Activated naive CD8-positive, alpha-beta T cell treated with anti-CD3 and anti-CD28 coated beads, Interleukin-2, amount 10 ng/mL, durations not matched to agents 7 days and 5 days (primary cell): ENCODE data around the gene ARPC5L. TPM values are rescaled to one million over a fixed set of nuclear protein-coding genes. Genes with fewer than 3 reads are reported as not detected.
"Not testable (repeated sequence)": the region's sequence is repeated elsewhere in the genome, so short reads cannot be mapped to it uniquely, and the experiment has no call there.

Experiments used
- ATAC-seq: fragments of 150-1000 bp; cut with Tn5 transposase; one replicate; pipeline ENCODE4 v1.10.0; 2021; ENCODE audit warnings: low read depth, moderate library complexity
- POLR2A ChIA-PET: fragments of 350-600 bp; sonication (Branson Sonifier 250); formaldehyde crosslinking; loops from one replicate; lab custom pipeline; 2021; ENCODE audit warnings: antibody characterized with exemption; lab: Charles Lee
- DNase-seq: peaks from one replicate; pipeline ENCODE4 v3.0.0; 2021
- H3K27ac Mint-ChIP-seq: one replicate; pipeline ENCODE4 v1.8.0; 2022; ENCODE audit warnings: mild to moderate bottlenecking, mixed read lengths
- H3K27me3 Mint-ChIP-seq: one replicate; pipeline ENCODE4 v1.8.0; 2022; ENCODE audit warnings: mild to moderate bottlenecking, moderate library complexity, mixed read lengths
- H3K36me3 Mint-ChIP-seq: one replicate; pipeline ENCODE4 v1.8.0; 2021; ENCODE audit warnings: mild to moderate bottlenecking, mixed read lengths
- H3K4me1 Mint-ChIP-seq: one replicate; pipeline ENCODE4 v1.8.0; 2021; ENCODE audit warnings: mixed read lengths
- H3K4me3 Mint-ChIP-seq: one replicate; pipeline ENCODE4 v1.8.0; 2022; ENCODE audit warnings: mild to moderate bottlenecking, moderate library complexity, mixed read lengths
- H3K9me3 Mint-ChIP-seq: one replicate; pipeline ENCODE4 v1.8.0; 2021; ENCODE audit warnings: mixed read lengths
- total RNA-seq, 2 experiments: library from RNA; stranded (reverse); gene quantifications; one replicate each; pipeline ENCODE4 v1.2.3, GENCODE V29; 2021

Gene ARPC5L
- total RNA-seq, 2 experiments from 2014 or later, result 68.2 to 70.2 TPM

GRCh38 chr9:124831642-124832364 is 30.1 kb upstream of the ARPC5L start:
- Mint-ChIP-seq H3K36me3 (no peaks in the 10 kb centered on the region), H3K4me1 (no peaks in the 10 kb centered on the region), H3K27ac (no peak overlapping the region), H3K27me3 (peaks cover 5% of the 10 kb centered on the region), H3K4me3 (no peak overlapping the region), H3K9me3 (no peaks in the 10 kb centered on the region)
- POLR2A ChIA-PET, result no interaction called here
- ATAC-seq (no peak), DNase-seq (no peak)

GRCh38 chr9:124834591-124834990 is 27.3 kb upstream of the ARPC5L start:
- no peaks in the 10 kb centered on the region for H3K36me3 Mint-ChIP-seq
- POLR2A ChIA-PET, result no interaction called here
- H3K4me3 Mint-ChIP-seq, result no peak overlapping the region
- H3K27me3 Mint-ChIP-seq, result peaks cover 17% of the 10 kb centered on the region
- ATAC-seq (no peak), DNase-seq (no peak)
- H3K9me3 Mint-ChIP-seq, result no peaks in the 10 kb centered on the region
- no peak overlapping the region for H3K27ac Mint-ChIP-seq
- H3K4me1 Mint-ChIP-seq, result no peaks in the 10 kb centered on the region

DNA sequence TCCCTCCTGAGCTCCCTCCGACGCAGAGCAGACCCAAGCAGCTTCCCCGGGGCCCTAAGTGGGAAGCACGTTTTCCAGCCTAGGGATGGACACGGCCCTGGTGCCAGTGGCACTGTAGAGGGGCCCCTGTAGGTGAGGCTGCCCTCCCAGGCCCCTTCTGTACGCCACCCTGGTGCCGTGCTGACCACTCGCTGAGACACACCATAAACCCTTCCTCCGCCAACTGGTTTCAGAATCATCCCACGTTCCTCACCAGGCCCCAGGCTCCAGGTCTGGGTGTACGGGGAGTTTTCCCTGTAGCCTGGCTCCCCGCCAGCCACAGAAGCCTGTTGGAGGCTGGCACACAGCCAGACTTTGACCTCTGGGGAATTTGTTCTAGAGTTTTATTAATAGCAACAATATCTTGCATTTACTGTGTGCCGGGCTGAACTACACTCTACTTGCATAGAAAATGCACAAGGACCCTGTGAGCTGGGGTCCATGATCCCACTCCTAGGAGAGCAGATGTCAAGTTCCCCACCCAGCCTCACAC is 26.8 kb upstream of the ARPC5L start:
- H3K27me3 Mint-ChIP-seq, result peaks cover 16% of the 10 kb centered on the region
- ATAC-seq (no peak), DNase-seq (no peak)
- POLR2A ChIA-PET, result no interaction called here
- no peak overlapping the region for H3K27ac Mint-ChIP-seq
- H3K4me1 Mint-ChIP-seq, result no peaks in the 10 kb centered on the region
- no peaks in the 10 kb centered on the region for H3K36me3 Mint-ChIP-seq
- H3K4me3 Mint-ChIP-seq, result no peak overlapping the region
- no peaks in the 10 kb centered on the region for H3K9me3 Mint-ChIP-seq

DNA sequence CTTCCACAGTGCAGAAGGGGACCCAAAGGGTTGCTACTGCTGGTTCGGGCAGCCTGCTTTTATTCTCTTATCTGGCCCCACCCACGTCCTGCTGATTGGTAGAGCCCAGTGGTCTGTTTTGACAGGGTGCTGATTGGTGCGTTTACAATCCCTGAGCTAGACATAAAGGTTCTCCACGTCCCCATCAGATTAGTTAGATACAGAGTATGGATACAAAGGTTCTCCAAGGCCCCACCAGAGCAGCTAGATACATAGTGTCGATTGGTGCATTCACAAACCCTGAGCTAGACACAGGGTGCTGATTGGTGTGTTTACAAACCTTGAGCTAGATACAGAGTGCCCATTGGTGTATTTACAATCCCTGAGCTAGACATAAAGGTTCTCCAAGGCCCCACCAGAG is 23.8 kb upstream of the ARPC5L start:
- POLR2A ChIA-PET, H3K4me1 Mint-ChIP-seq, H3K4me3 Mint-ChIP-seq, H3K9me3 Mint-ChIP-seq, H3K36me3 Mint-ChIP-seq, H3K27ac Mint-ChIP-seq, ATAC-seq, DNase-seq: not testable (repeated sequence)
- H3K27me3 Mint-ChIP-seq, result peaks cover 16% of the 10 kb centered on the region

DNA sequence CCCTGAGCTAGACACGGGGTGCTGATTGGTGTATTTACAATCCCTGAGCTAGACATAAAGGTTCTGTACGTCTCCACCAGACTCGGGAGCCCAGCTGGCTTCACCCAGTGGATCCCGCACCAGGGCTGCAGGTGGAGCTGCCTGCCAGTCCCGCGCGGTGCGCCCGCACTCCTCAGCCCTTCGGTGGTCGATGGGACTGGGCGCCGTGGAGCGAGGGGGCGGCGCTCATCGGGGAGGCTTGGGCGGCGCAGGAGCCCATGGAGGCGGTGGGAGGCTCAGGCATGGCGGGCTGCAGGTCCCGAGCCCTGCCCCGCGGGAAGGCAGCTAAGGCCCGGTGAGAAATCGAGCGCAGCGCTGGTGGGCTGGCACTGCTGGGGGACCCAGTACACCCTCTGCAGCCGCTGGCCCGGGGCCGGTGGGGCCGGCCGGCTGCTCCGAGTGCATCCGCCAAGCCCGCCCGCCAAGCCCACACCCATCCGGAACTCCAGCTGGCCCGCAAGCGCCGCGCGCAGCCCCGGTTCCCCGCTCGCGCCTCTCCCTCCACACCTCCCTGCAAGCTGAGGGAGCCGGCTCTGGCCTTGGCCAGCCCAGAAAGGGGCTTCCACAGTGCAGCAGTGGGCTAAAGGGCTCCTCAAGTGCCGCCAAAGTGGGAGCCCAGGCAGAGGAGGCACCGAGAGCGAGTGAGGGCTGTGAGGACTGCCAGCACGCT is 23.2 kb upstream of the ARPC5L start:
- H3K4me1 Mint-ChIP-seq, H3K27ac Mint-ChIP-seq, H3K36me3 Mint-ChIP-seq, DNase-seq, POLR2A ChIA-PET, H3K4me3 Mint-ChIP-seq, ATAC-seq, H3K9me3 Mint-ChIP-seq: not testable (repeated sequence)
- peaks cover 16% of the 10 kb centered on the region for H3K27me3 Mint-ChIP-seq

GRCh38 chr9:124839612-124840299 is 22.2 kb upstream of the ARPC5L start:
- H3K4me3 Mint-ChIP-seq, result no peak overlapping the region
- DNase-seq, result no peak
- no peaks in the 10 kb centered on the region for H3K36me3 Mint-ChIP-seq
- POLR2A ChIA-PET, result interaction anchor here (1.3 kb wide), 1 partner anchor 65 kb away, joined by 4 read pairs; no protein-coding TSS in a partner anchor
- H3K27ac Mint-ChIP-seq, result no peak overlapping the region
- ATAC-seq, result no peak
- H3K9me3 Mint-ChIP-seq, result no peaks in the 10 kb centered on the region
- peaks cover 16% of the 10 kb centered on the region for H3K27me3 Mint-ChIP-seq
- H3K4me1 Mint-ChIP-seq, result no peaks in the 10 kb centered on the region

DNA sequence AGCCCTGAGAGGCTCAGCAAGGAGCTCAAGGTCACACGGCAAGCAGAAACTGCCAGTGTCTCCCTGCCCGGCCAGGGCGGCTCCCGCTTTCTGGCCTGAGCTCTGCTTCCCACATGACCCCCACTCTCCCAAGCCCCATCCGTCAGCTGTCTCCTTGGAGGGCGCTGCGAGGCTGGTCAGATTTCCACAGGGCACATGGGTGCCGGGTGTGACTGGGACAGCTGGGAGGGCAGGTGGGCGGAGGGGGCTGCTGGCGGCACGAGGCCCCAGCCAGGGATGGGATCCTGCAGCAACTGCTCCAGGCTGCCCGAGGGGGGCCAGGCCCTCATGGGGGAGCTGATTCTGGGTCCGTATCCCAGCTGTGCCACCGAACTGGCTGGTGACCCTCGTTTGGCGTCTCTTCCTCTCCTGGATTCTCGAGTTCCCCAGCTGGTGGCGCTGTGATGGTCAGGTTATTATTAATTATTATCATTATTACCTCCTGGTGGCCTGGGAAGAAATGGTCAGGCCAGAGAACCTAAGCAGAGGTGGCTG is 21.6 kb upstream of the ARPC5L start:
- H3K36me3 Mint-ChIP-seq, result no peaks in the 10 kb centered on the region
- DNase-seq (no peak), ATAC-seq (no peak)
- no peaks in the 10 kb centered on the region for H3K4me1 Mint-ChIP-seq
- no peak overlapping the region for H3K4me3 Mint-ChIP-seq
- no peaks in the 10 kb centered on the region for H3K9me3 Mint-ChIP-seq
- no peak overlapping the region for H3K27ac Mint-ChIP-seq
- POLR2A ChIA-PET, result interaction anchor here (1.3 kb wide), 1 partner anchor 66 kb away, joined by 4 read pairs; no protein-coding TSS in a partner anchor
- H3K27me3 Mint-ChIP-seq, result peaks cover 16% of the 10 kb centered on the region

DNA sequence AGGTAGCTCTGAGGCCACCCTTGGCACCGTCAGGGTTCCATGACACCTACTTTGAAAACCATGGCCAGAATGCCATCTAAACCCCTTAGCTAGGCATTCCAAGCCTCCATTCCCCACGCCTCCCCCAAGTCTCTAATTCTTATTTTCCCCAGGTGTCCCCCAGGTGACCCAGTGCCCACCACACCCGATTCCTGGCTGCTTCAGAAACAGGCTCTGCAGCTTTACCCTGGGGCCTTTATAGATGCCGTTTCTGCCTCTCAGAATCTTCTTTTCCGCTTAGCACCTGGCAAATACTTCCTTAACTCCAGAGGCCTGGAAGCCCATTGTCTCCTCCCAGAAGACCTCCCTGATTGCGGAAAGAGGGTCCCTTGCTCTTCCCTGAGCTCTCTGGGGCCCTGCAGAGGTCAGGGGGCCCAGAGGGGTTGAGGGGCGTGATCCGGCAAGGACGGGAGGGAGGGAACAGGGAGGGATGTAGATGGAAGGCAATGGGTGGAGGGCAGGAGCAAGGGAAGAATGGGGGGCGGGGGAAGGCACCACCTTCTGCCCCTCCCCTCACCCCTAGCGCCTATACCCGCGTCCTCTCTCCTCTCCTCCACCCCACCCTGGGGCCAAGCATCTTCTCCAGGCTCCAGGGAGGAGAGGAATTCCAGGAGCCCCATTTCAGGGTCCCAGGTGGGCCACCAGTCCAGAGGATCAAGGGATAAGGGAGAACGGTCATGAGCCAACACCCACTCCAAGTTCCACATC is 20.7 kb upstream of the ARPC5L start:
- Mint-ChIP-seq H3K36me3 (no peaks in the 10 kb centered on the region), H3K27me3 (peaks cover 16% of the 10 kb centered on the region), H3K27ac (no peak overlapping the region), H3K4me1 (no peaks in the 10 kb centered on the region), H3K4me3 (no peak overlapping the region), H3K9me3 (no peaks in the 10 kb centered on the region)
- DNase-seq (no peak), ATAC-seq (no peak)
- POLR2A ChIA-PET, result no interaction called here

DNA sequence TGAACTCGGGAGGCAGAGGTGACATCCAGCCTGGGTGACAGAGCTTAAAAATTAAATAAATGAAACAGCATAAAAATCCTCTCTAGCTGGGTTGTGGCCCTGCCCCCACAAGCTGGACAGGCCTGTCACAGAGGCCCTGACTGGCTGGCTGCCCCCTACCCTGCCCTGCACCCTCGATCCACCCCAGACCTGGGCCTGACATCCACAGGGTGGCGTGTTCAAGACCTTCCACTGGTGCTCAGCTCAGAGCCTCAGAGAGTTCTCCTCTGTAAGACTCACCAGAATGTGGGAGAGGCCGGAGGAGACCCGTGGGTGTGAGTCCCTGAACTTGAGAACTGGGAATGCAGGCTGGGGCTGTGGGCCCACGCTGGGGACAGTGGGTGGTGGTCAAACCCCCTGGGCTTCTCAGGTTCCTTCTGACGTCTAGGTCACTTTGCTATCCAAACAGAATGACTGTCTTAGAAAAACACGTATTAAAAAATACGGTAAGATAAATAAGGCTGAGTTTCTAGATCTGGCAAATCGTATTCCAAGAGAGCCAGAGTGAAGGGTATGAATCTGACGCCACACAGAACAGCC is 18.4 kb upstream of the ARPC5L start:
- no peaks in the 10 kb centered on the region for H3K36me3 Mint-ChIP-seq
- no peak for ATAC-seq
- POLR2A ChIA-PET, result interaction anchor here (0.7 kb wide), 1 partner anchor 472 kb away, joined by 3 read pairs; no protein-coding TSS in a partner anchor

DNA sequence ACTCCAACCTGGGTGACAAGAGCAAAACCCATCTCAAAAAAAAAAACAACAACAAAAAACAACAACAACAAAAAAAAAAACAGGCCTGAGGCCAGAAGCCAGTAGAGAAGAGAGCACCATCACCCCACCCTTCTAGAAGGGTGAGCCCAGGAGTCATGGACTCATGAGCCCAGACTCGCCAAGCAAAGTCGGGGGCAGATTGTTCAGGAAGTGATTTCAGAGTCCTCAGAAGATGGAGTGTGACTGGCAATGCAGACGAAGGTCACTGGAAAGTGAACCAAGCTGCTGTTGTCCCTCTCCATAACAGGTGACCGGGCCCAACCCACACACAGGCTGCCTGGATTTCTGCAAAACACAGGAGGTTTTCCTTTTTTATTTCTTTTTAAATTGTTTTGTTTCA is 17.6 kb upstream of the ARPC5L start:
- peaks cover 9% of the 10 kb centered on the region for H3K27me3 Mint-ChIP-seq
- no peak overlapping the region for H3K4me3 Mint-ChIP-seq
- no peak overlapping the region for H3K27ac Mint-ChIP-seq
- no peaks in the 10 kb centered on the region for H3K9me3 Mint-ChIP-seq
- POLR2A ChIA-PET, result no interaction called here
- ATAC-seq (no peak), DNase-seq (no peak)
- H3K36me3 Mint-ChIP-seq, result no peaks in the 10 kb centered on the region
- no peaks in the 10 kb centered on the region for H3K4me1 Mint-ChIP-seq

More for the DNA sequence above, 18.4 kb upstream of the ARPC5L start:
- no peak for DNase-seq
- H3K4me1 Mint-ChIP-seq, result no peaks in the 10 kb centered on the region
- no peak overlapping the region for H3K4me3 Mint-ChIP-seq
- no peak overlapping the region for H3K27ac Mint-ChIP-seq
- H3K27me3 Mint-ChIP-seq, result peaks cover 8% of the 10 kb centered on the region
- no peaks in the 10 kb centered on the region for H3K9me3 Mint-ChIP-seq

DNA sequence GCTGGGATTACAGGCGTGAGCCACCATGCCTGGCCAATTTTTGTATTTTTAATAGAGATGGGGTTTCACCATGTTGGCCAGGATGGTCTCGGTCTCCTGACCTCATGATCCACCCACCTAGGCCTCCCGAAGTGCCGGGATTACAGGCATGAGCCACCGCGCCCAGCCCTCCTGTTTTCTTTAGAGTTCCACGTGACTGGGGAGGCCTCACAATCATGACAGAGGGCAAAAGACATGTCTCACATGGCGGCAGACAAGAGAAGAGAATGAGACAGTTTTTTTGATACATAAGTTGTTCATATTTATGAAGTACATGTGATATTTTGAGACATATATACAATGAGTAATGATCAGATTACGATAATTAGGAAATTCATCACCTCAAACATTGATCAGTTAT is 15.5 kb upstream of the ARPC5L start:
- POLR2A ChIA-PET, result interaction anchor here (0.7 kb wide), 1 partner anchor 57 kb away, joined by 4 read pairs; no protein-coding TSS in a partner anchor
- H3K4me1 Mint-ChIP-seq, H3K27ac Mint-ChIP-seq, H3K4me3 Mint-ChIP-seq, H3K36me3 Mint-ChIP-seq, DNase-seq, H3K9me3 Mint-ChIP-seq, ATAC-seq: not testable (repeated sequence)
- peaks cover 26% of the 10 kb centered on the region for H3K27me3 Mint-ChIP-seq

DNA sequence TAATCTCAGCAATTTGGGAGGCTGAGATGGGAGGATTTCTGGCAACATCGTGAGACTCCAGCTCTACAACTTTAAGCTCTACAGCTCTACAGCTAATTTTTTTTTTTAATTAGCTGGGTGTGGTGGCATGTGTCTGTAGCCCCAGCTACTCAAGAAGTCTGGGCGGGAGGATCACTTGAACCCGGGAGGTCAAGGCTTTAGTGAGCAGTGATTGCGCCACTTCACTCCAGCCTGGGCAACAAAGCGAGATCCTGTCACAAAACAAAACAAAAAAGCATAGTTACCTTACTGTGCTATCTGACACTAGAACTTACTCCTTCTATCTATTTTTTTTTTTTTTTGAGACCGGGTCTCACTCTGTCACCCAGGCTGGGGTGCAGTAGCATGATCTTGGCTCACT is 15.0 kb upstream of the ARPC5L start:
- H3K27ac Mint-ChIP-seq, result no peak overlapping the region
- peaks cover 27% of the 10 kb centered on the region for H3K27me3 Mint-ChIP-seq
- no peak for ATAC-seq
- POLR2A ChIA-PET, result interaction anchor here (0.7 kb wide), 1 partner anchor 56 kb away, joined by 4 read pairs; no protein-coding TSS in a partner anchor
- H3K36me3 Mint-ChIP-seq, result no peaks in the 10 kb centered on the region
- no peak overlapping the region for H3K4me3 Mint-ChIP-seq
- no peak for DNase-seq
- H3K9me3 Mint-ChIP-seq, result no peaks in the 10 kb centered on the region
- peaks cover 1% of the 10 kb centered on the region for H3K4me1 Mint-ChIP-seq
